DMS114 treated with DMSO at 0.1 percent for 48 hours (cell line): ENCODE results near the gene PDLIM3.
"Not testable (repeated sequence)": the region's sequence is repeated elsewhere in the genome, so short reads cannot be mapped to it uniquely, and the experiment has no call there.

Experiments
- DNase-seq: peaks from one replicate; lab custom pipeline; 2025; ENCODE audit not compliant: unreplicated experiment; lab: John Stamatoyannopoulos, UW

Gene PDLIM3

GRCh38 chr4:185522451-185522850 lies 12.9 kb downstream of the PDLIM3 start:
- DNase-seq, result no peak

- no peak for DNase-seq
Measured at GRCh38 chr4:185520119-185520518, 15.2 kb downstream of the PDLIM3 start.

GRCh38 chr4:185518494-185518893 lies 16.8 kb downstream of the PDLIM3 start:
- DNase-seq, result no peak

GRCh38 chr4:185518069-185518468 lies 17.2 kb downstream of the PDLIM3 start:
- DNase-seq, result no peak

GRCh38 chr4:185515248-185515647 lies 20.1 kb downstream of the PDLIM3 start:
- no peak for DNase-seq

GRCh38 chr4:185514182-185514697 lies 21.1 kb downstream of the PDLIM3 start:
- DNase-seq, result no peak

GRCh38 chr4:185513489-185514181 lies 21.7 kb downstream of the PDLIM3 start:
- no peak for DNase-seq

- DNase-seq, result no peak
Measured at GRCh38 chr4:185512516-185512915, 22.8 kb downstream of the PDLIM3 start.

GRCh38 chr4:185511243-185511642 lies 24.1 kb downstream of the PDLIM3 start:
- DNase-seq, result not testable (repeated sequence)

- DNase-seq, result no peak
Measured at GRCh38 chr4:185510806-185511205, 24.5 kb downstream of the PDLIM3 start.

- no peak for DNase-seq
Measured at GRCh38 chr4:185508181-185508580, 27.1 kb downstream of the PDLIM3 start.

GRCh38 chr4:185506422-185506821 lies 28.9 kb downstream of the PDLIM3 start:
- no peak for DNase-seq

GRCh38 chr4:185504098-185505047 lies 30.9 kb downstream of the PDLIM3 start:
- DNase-seq, result peak; percentile 2

GRCh38 chr4:185502386-185502785 lies 32.9 kb downstream of the PDLIM3 start:
- no peak for DNase-seq

- DNase-seq, result no peak
Measured at GRCh38 chr4:185500576-185500975, 34.7 kb downstream of the PDLIM3 start.

GRCh38 chr4:185500035-185500434 lies 35.3 kb downstream of the PDLIM3 start:
- no peak for DNase-seq

GRCh38 chr4:185488650-185489049 lies 46.7 kb downstream of the PDLIM3 start:
- DNase-seq, result no peak

- no peak for DNase-seq
Measured at GRCh38 chr4:185481401-185481800, 53.9 kb downstream of the PDLIM3 start.

GRCh38 chr4:185480016-185480732 lies 55.1 kb downstream of the PDLIM3 start:
- no peak for DNase-seq

GRCh38 chr4:185479507-185479971 lies 55.8 kb downstream of the PDLIM3 start:
- DNase-seq, result no peak

GRCh38 chr4:185473247-185473646 lies 62.1 kb downstream of the PDLIM3 start:
- DNase-seq, result no peak
